GM12891 (cell line): ENCODE data around the gene CDH23.

ENCODE experiments used
- PAX5 ChIP-seq: IDR thresholded peaks from 2 replicates; pipeline ENCODE4 v1.6.1; 2011; ENCODE audit warnings: low read length, moderate library complexity, mild to moderate bottlenecking; ENCODE audit not compliant: insufficient read depth, severe bottlenecking
- POLR2A ChIP-seq: IDR thresholded peaks from 2 replicates; pipeline ENCODE4 v1.6.1; 2011; ENCODE audit warnings: low read depth, low read length, control low read depth
- POLR2AphosphoS5 ChIP-seq: IDR thresholded peaks from 2 replicates; pipeline ENCODE4 v1.6.1; 2011; ENCODE audit warnings: low read depth, low read length, control low read depth
- POU2F2 ChIP-seq: IDR thresholded peaks from 2 replicates; pipeline ENCODE4 v1.6.1; 2011; ENCODE audit warnings: low read depth, mild to moderate bottlenecking, control low read depth, low read length, moderate library complexity
- SPI1 ChIP-seq: IDR thresholded peaks from 2 replicates; pipeline ENCODE4 v1.6.1; 2011; ENCODE audit warnings: low read depth, low read length, control low read depth
- TAF1 ChIP-seq: IDR thresholded peaks from 2 replicates; pipeline ENCODE4 v1.6.1; 2011; ENCODE audit warnings: low read depth, low read length, control low read depth

DNA sequence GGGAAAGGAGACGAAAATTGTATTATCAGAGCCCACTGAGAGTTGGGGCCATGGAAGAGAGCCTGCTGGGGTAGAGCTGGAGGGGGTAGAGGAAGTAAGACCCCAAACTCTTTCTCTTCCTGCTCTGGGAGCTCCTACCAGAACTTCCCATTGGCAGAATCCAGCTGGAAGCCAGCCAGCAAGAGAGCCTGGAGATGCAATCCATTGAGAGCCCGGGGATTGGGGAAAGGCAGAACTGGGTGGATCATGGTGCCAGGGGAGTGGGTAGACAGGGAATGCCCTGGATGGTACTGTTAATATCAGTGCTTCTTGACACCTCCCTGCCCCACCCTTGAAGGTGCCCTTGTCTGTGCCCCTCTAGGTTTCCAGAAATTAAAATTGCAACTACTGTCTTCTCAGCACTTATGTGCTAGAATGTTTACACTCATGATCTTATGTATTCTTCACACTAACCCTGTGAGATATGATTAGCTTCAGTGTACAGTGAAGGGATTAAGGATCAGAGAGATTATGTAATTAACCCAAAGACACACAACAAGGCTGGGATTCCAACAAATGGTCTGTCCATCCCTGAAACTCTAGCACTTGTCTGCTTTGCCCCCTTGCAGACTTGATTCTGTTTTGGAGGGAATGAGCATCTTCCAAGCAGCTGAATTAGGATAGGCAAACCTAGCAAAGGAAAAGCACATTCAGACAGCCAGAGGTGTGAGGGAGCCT lies 168.7 kb downstream of the CDH23 start:
- TF ChIP-seq POLR2AphosphoS5 (no peak), TAF1 (no peak), POLR2A (no peak), POU2F2 (no peak), SPI1 (no peak), PAX5 (no peak)
